Activated B cell treated with CpG ODN at 0.5 μM for 24 hours (primary cell): Measurements from ENCODE around the gene RNF152. TPM values are rescaled to one million over a fixed set of nuclear protein-coding genes. Genes with fewer than 3 reads are reported as not detected.

Source experiments
- ATAC-seq: fragments of 200-7000 bp; cut with Tn5 transposase; one replicate; pipeline ENCODE4 v1.10.0; 2021; ENCODE audit warnings: low read depth, mild to moderate bottlenecking, moderate library complexity
- CTCF ChIA-PET: fragments of 350-600 bp; sonication (Branson Sonifier 250); formaldehyde crosslinking; loops from one replicate; lab custom pipeline; 2021; ENCODE audit warnings: antibody characterized with exemption; lab: Charles Lee
- POLR2A ChIA-PET: fragments of 350-600 bp; sonication (Branson Sonifier 250); formaldehyde crosslinking; loops from one replicate; lab custom pipeline; 2021; ENCODE audit warnings: antibody characterized with exemption; lab: Charles Lee
- DNase-seq: peaks from one replicate; pipeline ENCODE4 v3.0.0; 2022
- H3K27ac Mint-ChIP-seq: one replicate; pipeline ENCODE4 v1.8.0; 2020; ENCODE audit warnings: mixed read lengths
- H3K27me3 Mint-ChIP-seq: one replicate; pipeline ENCODE4 v1.8.0; 2021; ENCODE audit warnings: mixed read lengths
- H3K36me3 Mint-ChIP-seq: one replicate; pipeline ENCODE4 v1.8.0; 2021; ENCODE audit warnings: low read depth, mixed read lengths
- H3K4me1 Mint-ChIP-seq: one replicate; pipeline ENCODE4 v1.8.0; 2021; ENCODE audit warnings: mixed read lengths
- H3K4me3 Mint-ChIP-seq: one replicate; pipeline ENCODE4 v1.8.0; 2020; ENCODE audit warnings: mild to moderate bottlenecking, mixed read lengths
- H3K9me3 Mint-ChIP-seq: one replicate; pipeline ENCODE4 v1.8.0; 2020; ENCODE audit warnings: mixed read lengths
- intact Hi-C: fragments of 100-400 bp; cut with micrococcal nuclease; formaldehyde crosslinking; loops from one replicate; pipeline ENCODE4 v1.15.1; 2024
- total RNA-seq: library from RNA; stranded (reverse); gene quantifications from 2 replicates; pipeline ENCODE4 v1.2.3, GENCODE V29; 2022
- TF ChIP-seq, protein P1 (sequence below): fragments of 200-600 bp; IDR thresholded peaks from one replicate; pipeline ENCODE4 v1.8.0; 2022; ENCODE audit warnings: antibody characterized with exemption, mild to moderate bottlenecking

The RNF152 gene
- total RNA-seq, 1 donor from 2014 or later, result 0.02 TPM

DNA sequence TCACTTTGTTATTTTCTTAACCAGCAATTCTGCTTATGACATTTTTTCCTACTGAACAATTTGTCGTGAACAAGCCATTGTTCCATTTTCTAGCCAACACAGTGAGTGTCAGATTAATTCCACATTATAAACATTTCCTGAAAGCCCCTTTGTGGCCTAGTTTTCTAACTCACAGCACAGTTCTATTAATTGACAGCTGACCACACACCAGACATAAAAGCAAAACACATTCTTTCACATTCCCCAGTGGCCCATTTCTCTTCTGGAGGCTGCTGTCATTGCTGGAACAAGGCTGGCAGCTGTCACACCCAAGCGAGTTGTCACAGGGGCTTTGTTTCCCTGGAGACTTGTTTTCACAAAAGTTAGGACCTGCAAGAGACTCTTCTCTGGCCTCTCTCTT is 50.7 kb downstream of the RNF152 start:
- ATAC-seq, result no peak
- Mint-ChIP-seq H3K4me1 (no peaks in the 10 kb centered on the region), H3K27me3 (peaks cover 13% of the 10 kb centered on the region), H3K9me3 (peaks cover 3% of the 10 kb centered on the region), H3K36me3 (no peaks in the 10 kb centered on the region), H3K4me3 (no peak overlapping the region), H3K27ac (no peak overlapping the region)
- no peak for DNase-seq
- ChIA-PET CTCF (no interaction called here), POLR2A (no interaction called here)
- intact Hi-C loops, result no loop called here
- TF ChIP-seq, protein P1, sequence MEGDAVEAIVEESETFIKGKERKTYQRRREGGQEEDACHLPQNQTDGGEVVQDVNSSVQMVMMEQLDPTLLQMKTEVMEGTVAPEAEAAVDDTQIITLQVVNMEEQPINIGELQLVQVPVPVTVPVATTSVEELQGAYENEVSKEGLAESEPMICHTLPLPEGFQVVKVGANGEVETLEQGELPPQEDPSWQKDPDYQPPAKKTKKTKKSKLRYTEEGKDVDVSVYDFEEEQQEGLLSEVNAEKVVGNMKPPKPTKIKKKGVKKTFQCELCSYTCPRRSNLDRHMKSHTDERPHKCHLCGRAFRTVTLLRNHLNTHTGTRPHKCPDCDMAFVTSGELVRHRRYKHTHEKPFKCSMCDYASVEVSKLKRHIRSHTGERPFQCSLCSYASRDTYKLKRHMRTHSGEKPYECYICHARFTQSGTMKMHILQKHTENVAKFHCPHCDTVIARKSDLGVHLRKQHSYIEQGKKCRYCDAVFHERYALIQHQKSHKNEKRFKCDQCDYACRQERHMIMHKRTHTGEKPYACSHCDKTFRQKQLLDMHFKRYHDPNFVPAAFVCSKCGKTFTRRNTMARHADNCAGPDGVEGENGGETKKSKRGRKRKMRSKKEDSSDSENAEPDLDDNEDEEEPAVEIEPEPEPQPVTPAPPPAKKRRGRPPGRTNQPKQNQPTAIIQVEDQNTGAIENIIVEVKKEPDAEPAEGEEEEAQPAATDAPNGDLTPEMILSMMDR, result no peak

DNA sequence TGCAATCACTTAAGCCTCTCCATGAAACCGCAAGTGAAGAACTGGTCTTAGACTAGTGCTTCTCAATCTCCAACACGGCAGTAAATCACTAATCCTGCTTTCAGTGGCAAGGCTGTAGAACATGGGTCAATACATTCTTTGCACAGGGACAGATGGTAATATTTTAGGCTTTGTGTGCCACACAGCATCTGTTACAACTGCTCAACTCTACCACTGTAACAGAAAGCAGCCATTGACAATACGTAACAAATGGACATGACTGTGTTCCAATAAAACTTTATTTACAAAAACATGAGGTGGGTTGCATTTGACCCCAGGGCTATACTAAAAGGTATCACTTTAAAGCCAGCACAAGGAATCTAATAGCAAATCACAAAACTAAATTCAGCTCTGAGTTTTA is 51.1 kb downstream of the RNF152 start:
- Mint-ChIP-seq H3K4me3 (no peak overlapping the region), H3K27me3 (peaks cover 13% of the 10 kb centered on the region), H3K36me3 (no peaks in the 10 kb centered on the region), H3K27ac (no peak overlapping the region), H3K9me3 (peaks cover 3% of the 10 kb centered on the region), H3K4me1 (no peaks in the 10 kb centered on the region)
- no peak for DNase-seq
- TF ChIP-seq, protein P1, result no peak
- intact Hi-C loops, result no loop called here
- ATAC-seq, result no peak
- ChIA-PET POLR2A (no interaction called here), CTCF (no interaction called here)

DNA sequence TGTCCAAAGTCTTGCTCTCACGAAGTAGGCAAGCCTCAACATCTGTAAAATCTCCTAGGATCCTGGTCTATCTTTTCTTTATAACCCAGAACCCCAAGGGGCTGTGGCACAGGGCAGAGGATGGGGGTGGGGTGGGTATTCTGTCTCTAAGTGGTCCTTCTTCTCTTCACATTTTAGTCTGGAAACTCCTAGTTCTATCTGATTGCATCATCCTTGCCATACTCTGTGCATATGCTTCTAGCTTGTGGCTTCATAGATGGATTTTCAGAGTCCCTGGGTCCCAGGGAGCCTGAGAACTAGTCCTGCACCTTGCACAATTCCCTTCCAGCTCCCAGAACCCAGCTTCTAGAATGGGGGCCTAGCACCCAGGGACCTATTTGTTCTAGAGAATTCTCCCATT is 52.5 kb downstream of the RNF152 start:
- no peaks in the 10 kb centered on the region for H3K4me1 Mint-ChIP-seq
- no peak for ATAC-seq
- H3K9me3 Mint-ChIP-seq, result peaks cover 3% of the 10 kb centered on the region
- no peak overlapping the region for H3K27ac Mint-ChIP-seq
- H3K4me3 Mint-ChIP-seq, result no peak overlapping the region
- ChIA-PET CTCF (no interaction called here), POLR2A (interaction anchor here (0.7 kb wide), 1 partner anchor 32 kb away, joined by 3 read pairs; no protein-coding TSS in a partner anchor)
- TF ChIP-seq, protein P1, result no peak
- no peaks in the 10 kb centered on the region for H3K36me3 Mint-ChIP-seq
- peaks cover 13% of the 10 kb centered on the region for H3K27me3 Mint-ChIP-seq
- no peak for DNase-seq
- intact Hi-C loops, result no loop called here

DNA sequence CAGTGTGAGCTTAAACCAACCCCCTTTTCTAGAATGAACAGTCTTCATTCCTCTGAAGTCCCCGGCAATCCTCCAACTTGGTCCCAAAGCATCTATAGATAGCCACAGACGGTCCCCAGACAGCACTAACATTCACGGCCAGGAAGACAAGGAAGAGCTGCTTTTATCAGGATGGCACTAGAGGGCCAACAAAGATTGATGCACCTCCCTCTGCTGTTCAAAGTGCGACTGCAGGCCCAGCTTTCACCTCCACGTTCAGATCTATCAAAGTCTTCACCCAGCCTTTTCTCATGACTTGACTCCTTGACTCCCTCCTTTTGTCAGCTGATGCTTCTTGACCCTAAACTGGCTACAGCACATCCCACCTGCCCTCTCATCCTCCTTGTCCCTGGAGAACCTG is 54.3 kb downstream of the RNF152 start:
- H3K4me1 Mint-ChIP-seq, result peaks cover 5% of the 10 kb centered on the region
- ATAC-seq (no peak), DNase-seq (no peak)
- H3K27me3 Mint-ChIP-seq, result peaks cover 17% of the 10 kb centered on the region
- H3K27ac Mint-ChIP-seq, result no peak overlapping the region
- TF ChIP-seq, protein P1, result no peak
- ChIA-PET POLR2A (no interaction called here), CTCF (no interaction called here)
- no peak overlapping the region for H3K4me3 Mint-ChIP-seq
- intact Hi-C loops, result no loop called here
- H3K36me3 Mint-ChIP-seq, result no peaks in the 10 kb centered on the region
- H3K9me3 Mint-ChIP-seq, result peaks cover 3% of the 10 kb centered on the region

DNA sequence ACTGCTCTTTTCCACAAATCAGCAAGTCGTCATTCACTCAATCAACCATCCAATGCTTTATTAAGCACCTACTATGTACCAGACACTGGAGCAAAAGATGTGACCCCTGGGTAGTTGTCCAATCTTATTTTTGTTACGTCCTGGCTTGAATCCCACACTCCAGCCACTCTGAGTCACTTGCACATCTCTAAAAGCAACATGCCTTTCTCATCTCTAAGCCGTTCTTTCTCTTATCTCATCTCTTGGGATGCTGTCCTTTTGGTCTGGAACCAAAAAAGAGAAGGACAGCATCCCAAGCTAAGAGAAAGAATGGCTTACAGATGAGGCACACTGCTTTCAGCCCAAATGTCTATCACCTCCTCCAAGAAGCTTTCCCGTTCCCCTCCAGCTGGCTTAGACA is 58.8 kb downstream of the RNF152 start:
- Mint-ChIP-seq H3K36me3 (no peaks in the 10 kb centered on the region), H3K4me1 (peaks cover 14% of the 10 kb centered on the region), H3K27me3 (peaks cover 32% of the 10 kb centered on the region), H3K4me3 (no peak overlapping the region), H3K27ac (no peak overlapping the region), H3K9me3 (no peaks in the 10 kb centered on the region)
- no peak for DNase-seq
- ATAC-seq, result no peak
- TF ChIP-seq, protein P1, result no peak
- POLR2A ChIA-PET, result no interaction called here
- intact Hi-C loops, result no loop called here
- CTCF ChIA-PET, result no interaction called here
